A549 treated with ZK216348 at 1 μM for 4 hours (cell line): ENCODE measurements around the gene RNU11. TPM values are rescaled to one million over a fixed set of nuclear protein-coding genes. Genes with fewer than 3 reads are reported as not detected.

Experiments
- total RNA-seq: library from RNA; stranded (reverse); fragments of 200-300 nt; extraction: Qiagen RNA extraction; gene quantifications from 5 replicates; pipeline ENCODE4 v1.2.3, GENCODE V29; 2022; ENCODE audit warnings: low read depth

The RNU11 gene
- not detected in 5 replicates for total RNA-seq

GRCh38 chr1:28648474-28649198, at the start of gene RNU11:
TSS of gene RNU11 (plus strand) at chr1:28648600.

GRCh38 chr1:28642847-28643635, 5.4 kb upstream of the RNU11 start, which contains the start of gene TAF12:
TSS of gene TAF12 (minus strand) at chr1:28643067. CDS start at chr1:28622081, 20,986 bp downstream.

DNA sequence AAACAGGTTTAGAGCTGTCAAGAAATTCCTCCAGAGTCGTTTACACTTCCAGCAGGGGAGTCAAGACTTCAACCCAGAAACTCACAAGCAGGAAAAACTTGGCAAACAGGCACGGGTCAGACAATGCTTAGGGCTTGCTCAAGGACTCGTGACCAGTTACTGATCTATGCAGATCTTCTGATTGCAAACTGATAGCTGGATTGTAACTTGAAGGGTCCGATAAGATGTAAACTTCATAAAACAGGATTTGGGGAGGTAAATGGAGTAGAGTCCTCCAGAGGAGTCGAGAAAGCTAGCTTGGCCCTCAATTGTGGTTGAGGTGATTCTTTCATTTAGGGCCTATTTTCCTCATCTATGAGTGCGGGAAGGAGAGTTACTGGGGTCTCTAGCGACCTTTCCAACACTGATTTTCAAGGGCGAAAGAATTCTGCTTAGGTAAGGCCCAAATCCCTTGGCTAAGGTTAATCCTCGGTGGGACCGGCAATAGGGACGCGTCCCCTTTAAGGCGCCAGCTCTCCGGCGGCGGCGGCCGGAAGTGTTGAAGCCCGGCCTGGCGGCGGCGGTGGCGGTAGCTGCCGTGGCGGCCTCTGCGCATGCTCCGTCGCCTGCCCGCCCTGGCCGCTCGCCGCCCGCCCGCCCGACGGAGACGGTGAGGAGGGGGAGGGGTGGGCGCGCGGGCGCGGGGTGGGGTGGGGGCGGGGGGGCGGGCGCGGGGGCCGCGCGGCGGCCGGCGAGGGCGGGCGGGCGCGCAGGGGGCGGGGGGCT, 20.0 kb downstream of the RNU11 start, which contains the start of gene GMEB1:
GMEB1 (plus strand) TSS at position 594 of the 765 bp plus-strand sequence. CDS start 14,829 bp downstream, outside the sequence.

Other genes with a start within 250 kb of the RNU11 start
- 62.8 to 85.7 TPM (median 82.1 TPM) in 5 replicates for gene RCC1, start 142.6 kb upstream of the RNU11 start, total RNA-seq
- 19.8 to 28.4 TPM (median 23.6 TPM) in 5 replicates for gene TRNAU1AP, start 95.5 kb upstream of the RNU11 start, total RNA-seq
- gene RAB42, start 56.3 kb upstream of the RNU11 start, total RNA-seq = 2.0 to 4.0 TPM (median 3.0 TPM) in 5 replicates
- gene TAF12, start 5.5 kb upstream of the RNU11 start, total RNA-seq = 13.2 to 15.7 TPM (median 14.1 TPM) in 5 replicates
- gene GMEB1, start 20.2 kb downstream of the RNU11 start, total RNA-seq = 5.2 to 6.9 TPM (median 6.1 TPM) in 5 replicates
- gene YTHDF2, start 88.3 kb downstream of the RNU11 start, total RNA-seq = 51.7 to 62.5 TPM (median 53.6 TPM) in 5 replicates
- gene OPRD1, start 163.6 kb downstream of the RNU11 start, total RNA-seq = 0.02 to 0.08 TPM (median 0.03 TPM) in 5 replicates